ENCODE measurements around the gene OR2W3.
A peak's percentile ranks its signal among the peaks of the same experiment; 100 is the strongest.

Gene OR2W3

GRCh38 chr1:247895163-247895637 is at the start of gene OR2W3:
OR2W3 (plus strand) TSS chr1:247895587; CDS start chr1:247895587, 0 bp downstream.
- no peak for DNase-seq

DNA sequence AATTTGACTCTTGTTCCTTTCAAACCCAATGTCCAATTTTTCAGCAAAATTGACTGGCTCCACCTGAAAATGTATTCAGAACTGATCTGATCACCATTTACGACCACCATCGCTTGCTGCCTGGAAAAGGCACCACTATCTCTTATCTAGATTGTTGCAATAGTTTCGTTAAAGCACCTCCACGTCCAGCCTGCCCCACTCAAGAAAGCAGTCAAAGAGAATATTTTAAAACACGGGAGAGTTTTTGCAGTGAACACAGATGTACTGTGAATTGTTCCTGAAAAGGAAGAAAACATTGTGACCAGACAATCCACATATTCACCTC is 49.7 kb upstream of the OR2W3 start:
- DNase-seq: no peak

DNA sequence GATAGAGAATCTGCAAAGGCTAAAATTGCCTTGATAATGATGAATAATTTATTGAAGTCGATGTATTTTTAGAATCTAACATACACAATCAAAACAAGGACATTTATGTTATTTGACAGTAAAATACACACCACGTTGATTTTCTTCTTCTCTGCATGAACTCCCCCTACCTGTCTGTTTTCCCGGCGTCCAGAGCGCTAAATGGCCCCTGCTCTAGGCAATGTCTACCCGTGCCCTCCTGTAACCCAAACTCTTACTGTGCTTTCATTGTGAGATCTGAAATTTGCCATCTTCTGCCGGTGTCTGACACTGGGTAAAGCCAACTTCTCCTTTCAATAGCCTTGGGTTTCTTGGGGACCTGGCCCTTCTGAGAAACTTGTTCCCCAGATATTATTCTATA is 47.0 kb upstream of the OR2W3 start:
- DNase-seq: no peak

DNA sequence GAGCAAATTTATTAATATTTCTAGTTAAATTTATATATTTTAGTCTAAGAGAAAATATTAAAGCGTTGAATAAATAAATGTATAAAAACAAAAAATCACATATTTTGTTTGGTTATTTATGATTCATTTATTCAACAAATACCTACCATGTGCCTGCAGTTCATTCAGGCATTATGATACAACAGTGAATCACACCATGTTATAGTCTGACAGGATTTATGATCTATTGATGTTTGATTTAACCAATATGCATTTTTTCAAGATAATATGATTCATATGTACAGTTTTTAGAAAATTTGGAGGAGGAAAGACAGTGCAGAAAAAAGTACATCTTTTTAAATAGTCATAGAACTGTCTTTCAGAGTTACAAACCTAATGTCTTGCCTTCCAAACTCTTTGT is 45.8 kb upstream of the OR2W3 start:
- DNase-seq: no peak

DNA sequence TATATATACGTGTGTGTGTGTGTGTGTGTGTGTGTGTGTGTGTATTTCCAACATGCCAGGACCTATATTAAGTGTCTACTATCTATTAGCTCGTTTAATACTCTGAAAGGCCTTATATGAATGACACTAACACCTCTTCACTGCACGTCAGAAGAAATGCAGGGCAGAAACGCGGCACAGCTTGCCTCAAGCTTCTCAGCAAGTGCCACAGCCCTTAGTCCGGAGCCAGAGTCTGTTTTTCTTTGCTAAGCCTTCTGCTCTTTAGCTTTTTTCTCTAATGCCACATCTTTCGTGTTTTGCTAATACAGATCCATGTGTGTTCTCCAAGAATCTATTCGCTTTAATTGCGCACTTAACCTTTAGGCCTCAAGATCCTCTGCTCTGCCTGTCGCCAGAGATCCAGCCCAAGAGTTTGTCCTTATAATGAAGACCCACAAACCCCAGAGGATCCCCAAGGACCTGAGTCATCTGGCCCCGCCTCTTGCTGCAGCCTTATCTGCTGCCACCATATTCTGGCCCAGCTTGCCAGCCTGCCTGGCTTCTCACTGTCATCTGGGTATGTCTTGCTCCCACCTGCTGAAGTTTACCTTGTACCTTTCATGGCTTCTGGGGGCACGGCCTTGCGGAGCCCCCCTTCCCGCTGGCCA is 40.4 kb upstream of the OR2W3 start:
- DNase-seq: no peak

DNA sequence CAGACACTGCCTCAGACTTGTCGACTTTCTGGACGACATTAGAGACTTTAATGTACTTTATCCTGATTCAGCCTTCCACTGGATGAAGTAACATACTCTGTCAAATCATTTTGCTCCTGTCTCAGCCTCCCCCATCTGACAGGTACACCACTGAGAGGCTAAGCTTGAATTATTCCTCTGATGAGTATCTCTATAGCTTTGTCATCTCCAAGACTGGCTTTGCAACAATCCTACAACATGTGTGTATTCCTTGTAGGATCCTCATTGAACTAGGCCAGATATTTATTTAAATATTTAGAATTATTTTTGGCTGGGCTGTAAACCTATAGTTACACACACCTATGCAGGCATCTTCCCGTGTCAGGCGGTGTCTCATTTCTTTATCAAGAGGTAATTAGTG is 39.5 kb upstream of the OR2W3 start:
- no peak for DNase-seq

GRCh38 chr1:247857069-247857984 is 38.1 kb upstream of the OR2W3 start, which contains the start of gene TRIM58:
TRIM58 (plus strand) TSS chr1:247857187; CDS start chr1:247857247, 60 bp downstream.
- peak; percentile 71 to 76 for DNase-seq

DNA sequence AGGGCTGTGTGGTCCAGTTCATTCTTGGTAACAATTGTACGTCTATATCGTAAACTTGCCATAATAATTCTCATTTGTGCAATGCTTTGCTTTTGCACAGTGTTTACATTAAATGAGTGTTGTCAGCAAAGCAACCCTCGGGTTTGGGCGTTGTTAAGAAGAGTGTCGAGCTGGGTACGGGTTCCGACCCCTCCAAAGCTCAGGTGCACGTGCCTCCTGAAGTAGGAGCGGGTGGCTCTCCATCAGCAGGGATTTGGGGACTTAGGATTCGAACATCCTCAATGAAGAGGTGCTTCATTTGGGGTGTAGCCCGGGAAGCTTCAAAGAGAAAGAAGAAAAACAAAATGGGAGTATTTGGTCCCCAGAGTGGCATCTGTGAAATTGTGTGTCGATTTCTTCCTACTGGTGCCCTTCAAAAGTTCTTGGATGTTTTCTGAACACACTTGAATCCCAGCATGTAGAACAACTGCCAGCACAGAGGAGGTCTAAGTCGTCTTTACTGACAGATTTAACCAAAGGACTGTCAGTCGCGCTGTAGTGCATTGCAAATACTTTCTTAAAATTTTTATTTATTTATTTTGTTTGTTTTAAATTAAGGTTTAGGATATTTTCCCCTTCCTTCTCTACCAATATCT is 37.3 kb upstream of the OR2W3 start:
- DNase-seq: peak in 1 of 2 experiments; percentile 41

DNA sequence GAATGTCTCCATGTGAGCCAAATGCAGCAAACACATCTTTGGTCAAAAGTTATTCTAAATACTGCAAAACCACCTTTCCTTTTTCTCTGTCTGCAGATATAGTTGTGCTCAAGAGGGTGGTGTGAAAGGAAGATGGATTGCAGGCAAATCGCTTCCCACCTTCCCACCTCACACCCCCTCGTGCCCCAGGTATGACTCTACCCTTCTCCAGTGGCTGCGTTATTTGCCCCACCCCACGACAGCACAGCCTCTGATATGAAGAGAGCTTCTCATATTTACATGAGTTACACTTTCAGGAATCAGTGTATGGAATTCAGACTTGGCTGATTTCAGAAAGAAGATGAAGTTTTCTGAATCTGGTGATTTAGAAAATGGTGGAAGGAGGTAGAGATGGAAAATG is 32.6 kb upstream of the OR2W3 start:
- DNase-seq: no peak

DNA sequence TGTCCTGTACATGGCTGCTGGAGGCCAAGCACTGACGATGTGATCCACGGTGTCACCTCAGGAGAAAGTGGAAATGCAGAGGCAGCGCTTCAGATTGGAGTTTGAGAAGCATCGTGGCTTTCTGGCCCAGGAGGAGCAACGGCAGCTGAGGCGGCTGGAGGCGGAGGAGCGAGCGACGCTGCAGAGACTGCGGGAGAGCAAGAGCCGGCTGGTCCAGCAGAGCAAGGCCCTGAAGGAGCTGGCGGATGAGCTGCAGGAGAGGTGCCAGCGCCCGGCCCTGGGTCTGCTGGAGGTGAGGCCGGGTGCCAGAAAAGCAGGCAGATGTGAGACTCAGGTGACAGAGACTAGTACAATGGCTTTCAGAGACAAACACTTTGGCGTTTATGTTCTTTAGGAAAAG is 30.7 kb upstream of the OR2W3 start:
- no peak for DNase-seq

- DNase-seq: no peak
Observed at GRCh38 chr1:247865416-247865815, 30.0 kb upstream of the OR2W3 start.

DNA sequence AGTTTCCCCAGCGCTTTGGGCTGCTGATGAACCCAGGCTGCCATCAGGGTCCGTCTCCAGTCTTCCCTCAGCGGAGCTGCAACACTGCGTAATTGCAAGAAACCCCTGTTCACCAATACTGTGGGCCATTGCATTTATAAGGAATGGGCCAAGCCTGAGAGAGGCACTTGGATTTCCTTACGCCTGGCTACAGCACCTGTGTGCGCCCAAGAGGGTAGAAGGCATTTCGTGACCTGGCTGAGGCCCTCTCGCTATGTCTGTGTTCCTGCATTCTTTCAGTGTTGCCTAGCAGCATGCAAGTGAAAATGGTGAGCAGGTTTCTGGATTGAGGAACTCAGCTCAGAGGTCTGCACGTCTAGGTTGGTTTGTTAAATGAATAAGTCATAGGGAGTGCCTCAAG is 12.0 kb upstream of the OR2W3 start:
- no peak for DNase-seq

DNA sequence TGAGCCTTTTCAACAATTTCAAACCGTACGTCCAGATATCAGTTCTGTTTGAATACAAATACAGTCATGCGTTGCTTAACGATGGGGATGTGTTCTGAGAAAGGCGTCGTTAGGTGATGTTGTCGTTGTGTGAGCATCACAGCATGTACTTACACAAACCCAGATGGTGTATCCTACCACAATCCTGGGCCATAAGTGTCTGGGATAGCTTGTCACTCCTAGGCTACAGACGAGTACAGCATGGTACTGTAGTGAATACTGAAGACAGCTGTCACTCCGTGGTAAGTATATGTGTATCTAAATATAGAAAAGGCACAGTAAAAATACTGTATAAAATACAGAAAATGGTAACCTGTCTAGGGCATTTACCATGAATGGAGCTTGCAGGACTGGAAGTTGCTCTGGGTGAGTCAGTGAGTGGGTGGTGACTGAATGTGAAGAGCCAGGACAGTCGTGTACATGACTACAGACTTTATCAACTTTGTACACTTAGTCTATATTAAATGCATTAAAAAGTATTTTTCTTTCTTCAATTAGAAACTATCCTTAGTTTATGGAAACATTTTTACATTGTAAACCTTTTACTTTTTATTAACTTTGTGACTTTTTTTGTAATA is 10.5 kb upstream of the OR2W3 start:
- no peak for DNase-seq

DNA sequence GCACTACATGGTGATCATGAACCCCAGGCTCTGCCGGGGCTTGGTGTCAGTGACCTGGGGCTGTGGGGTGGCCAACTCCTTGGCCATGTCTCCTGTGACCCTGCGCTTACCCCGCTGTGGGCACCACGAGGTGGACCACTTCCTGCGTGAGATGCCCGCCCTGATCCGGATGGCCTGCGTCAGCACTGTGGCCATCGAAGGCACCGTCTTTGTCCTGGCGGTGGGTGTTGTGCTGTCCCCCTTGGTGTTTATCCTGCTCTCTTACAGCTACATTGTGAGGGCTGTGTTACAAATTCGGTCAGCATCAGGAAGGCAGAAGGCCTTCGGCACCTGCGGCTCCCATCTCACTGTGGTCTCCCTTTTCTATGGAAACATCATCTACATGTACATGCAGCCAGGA is 589 bp downstream of the OR2W3 start:
- no peak for DNase-seq

- DNase-seq: no peak
Observed at GRCh38 chr1:247904122-247904521, 8.7 kb downstream of the OR2W3 start.

GRCh38 chr1:247905181-247905580 is 9.8 kb downstream of the OR2W3 start:
- no peak for DNase-seq

DNA sequence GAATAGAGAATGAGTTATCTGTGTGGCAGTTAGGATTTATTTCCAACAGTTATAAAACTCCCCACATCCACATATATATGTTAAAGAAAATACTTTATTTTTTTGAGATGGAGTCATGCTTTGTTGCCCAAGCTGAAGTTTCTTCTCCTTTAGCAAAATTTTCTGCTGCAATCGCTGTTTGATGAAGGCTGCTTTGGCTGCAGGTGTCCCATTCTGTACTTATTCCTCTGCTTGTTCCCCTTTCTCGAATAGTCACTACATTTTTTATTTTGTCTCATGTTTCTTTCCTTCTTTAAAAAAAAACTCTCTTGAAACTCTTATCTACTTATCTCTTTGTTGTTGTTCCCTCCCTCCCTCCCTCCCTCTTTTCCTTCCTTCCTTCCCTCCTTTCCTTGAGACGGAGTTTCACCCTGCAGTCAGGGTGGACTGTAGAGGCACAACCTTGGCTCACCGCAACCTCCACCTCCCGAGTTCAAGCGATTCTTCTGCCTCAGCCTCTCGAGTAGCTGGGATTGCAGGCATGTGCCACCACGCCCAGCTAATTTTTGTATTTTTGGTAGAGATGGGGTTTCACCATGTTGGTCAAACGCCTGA is 10.6 kb downstream of the OR2W3 start:
- no peak for DNase-seq

DNA sequence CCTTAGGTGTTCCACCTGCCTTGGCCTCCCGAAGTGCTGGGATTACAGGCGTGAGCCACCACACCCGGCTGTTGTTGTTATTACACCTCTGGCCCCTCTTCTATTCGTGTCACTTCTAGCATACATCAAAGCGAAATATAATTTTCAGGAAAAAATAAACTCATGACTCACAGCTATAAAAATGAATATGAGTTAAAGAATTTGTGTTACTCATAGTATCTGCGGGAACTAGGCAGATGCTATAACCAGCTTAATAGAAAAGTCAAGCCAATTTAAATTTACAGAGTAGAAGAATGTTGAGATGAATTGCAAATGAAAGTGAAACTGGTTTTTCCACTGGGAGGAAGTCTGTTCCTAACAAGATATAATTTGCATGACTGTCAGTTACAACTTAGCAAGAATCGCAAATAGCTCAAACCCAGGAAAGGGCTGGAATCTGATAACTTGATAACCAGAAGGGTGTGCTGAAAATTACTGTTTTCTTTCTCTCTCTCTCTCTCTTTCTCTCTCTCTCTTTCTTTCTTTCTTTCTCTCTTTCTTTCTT is 11.2 kb downstream of the OR2W3 start:
- peak; percentile 40 to 45 for DNase-seq

DNA sequence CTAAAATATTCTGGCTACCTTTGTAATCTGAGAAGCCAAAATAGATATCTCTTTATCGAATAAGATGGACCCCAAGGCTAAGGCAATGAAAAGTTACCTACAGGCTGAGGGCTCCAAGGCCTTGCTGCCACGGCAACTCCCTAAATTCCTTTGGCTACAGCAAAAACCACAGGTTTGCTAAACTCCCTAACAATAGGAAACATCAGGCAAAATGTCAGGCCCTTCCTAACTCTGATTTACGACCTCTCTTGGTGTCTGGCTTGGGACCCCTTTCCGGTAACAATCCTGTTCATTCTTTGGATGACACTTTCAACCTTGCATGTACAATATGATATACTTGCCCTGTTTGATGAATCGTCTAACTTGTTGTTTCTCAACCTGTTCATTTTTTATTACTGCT is 13.4 kb downstream of the OR2W3 start:
- no peak for DNase-seq

DNA sequence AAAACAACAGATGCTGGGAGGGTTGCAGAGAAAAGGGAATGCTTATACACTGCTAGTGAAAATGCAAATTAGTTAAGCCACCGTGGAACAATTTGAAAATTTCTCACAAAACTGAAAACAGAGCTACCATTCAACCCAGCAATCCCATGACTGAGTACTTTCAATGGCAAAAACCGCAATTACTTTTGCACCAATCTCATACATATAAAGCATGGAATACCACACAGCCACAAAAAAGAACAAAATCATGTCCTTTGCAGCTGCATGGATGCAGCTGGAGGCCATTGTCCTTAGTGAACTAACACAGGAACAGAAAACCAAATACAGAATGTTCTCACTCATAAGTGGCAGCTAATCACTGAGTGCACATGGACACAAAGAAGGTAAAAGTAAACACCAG is 18.4 kb downstream of the OR2W3 start:
- no peak for DNase-seq

DNA sequence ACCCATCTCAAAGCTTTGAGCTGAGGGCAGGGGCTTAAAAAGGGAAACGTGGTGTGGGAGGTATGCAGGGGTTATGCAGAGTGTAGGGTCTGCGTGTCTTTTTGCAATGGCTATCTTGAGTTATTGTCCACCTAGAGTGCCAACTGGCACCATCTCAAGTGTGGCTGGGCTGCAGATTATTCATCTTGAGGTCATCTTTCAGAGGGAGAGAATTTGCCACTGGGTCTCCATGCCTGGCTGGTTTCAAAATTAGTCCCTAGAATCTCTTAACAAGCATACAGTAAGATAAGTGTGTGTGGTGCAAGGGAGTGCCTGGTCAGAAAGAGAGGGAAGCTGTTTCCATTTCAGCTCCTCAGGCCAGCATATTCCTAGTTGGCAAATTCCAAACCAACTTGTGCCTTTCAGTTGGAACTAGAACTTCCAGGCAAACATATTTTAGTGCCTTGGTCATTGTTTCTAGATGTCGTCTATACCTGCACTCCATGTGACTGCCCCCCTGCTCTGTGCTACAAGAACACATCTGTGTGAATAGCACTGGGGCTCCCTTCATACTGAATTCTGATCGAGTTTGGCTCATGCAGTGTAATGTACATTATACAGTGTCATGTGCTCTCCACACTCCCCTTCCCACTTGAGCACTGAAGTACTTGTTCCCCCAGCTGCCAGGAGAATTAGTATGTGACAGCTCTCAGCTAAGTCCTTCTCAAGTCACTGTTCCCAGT is 19.7 kb downstream of the OR2W3 start:
- DNase-seq: no peak

DNA sequence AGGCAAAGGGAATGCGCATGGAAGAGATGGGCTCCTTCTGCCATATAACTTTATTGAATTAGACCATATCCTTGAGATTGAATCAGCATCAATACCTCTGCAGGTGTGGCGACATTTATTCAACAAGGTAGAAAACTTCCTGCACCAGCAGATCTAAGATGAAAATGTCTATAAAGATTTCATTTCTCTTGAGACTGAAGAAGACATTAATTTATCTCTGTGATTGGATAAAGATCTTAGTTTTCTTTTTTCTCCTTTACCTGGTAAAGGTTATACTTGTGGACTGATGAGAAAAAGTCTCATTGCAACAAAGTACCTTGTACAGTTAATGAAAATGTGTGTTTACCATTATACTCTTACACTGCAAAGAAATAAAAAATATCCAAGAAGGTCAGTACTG is 24.6 kb downstream of the OR2W3 start, which contains the start of gene OR2T8:
Gene OR2T8, plus strand, starts transcription at position 301 of the 400 bp plus-strand sequence. CDS start 766 bp downstream, outside the sequence.
- no peak for DNase-seq

All from Kasumi-1 (cell line).